Duodenal mucosa (tissue), 2 donors: ENCODE results near the gene SLC43A3.

Source experiments
- H3K27ac ChIP-seq: one replicate; pipeline ENCODE4 v1.7.0; 2013; ENCODE audit warnings: low read depth, low read length
- H3K27me3 ChIP-seq, 2 donors: one replicate each; pipeline ENCODE4 v1.7.0; 2013; ENCODE audit warnings: low read length in 2 of 2, control low read depth in 1 of 2; ENCODE audit not compliant: insufficient read depth in 2 of 2, control insufficient read depth in 1 of 2
- H3K36me3 ChIP-seq, 2 donors: one replicate each; pipeline ENCODE4 v1.7.0; 2013; ENCODE audit warnings: low read length in 2 of 2, control low read depth in 1 of 2; ENCODE audit not compliant: insufficient read depth in 2 of 2, control insufficient read depth in 1 of 2
- H3K4me1 ChIP-seq, 2 donors: one replicate each; pipeline ENCODE4 v1.7.0; 2013; ENCODE audit warnings: low read length in 2 of 2, control low read depth in 1 of 2; ENCODE audit not compliant: insufficient read depth in 2 of 2, control insufficient read depth in 1 of 2
- H3K4me3 ChIP-seq, 2 donors: one replicate each; pipeline ENCODE4 v1.7.0; 2013; ENCODE audit warnings: low read length in 2 of 2, low read depth in 1 of 2
- H3K9ac ChIP-seq, 2 donors: one replicate each; pipeline ENCODE4 v1.7.0; 2013; ENCODE audit warnings: low read length in 2 of 2, low read depth in 1 of 2
- H3K9me3 ChIP-seq, 2 donors: one replicate each; pipeline ENCODE4 v1.7.0; 2013; ENCODE audit warnings: low read length in 2 of 2, control low read depth in 1 of 2; ENCODE audit not compliant: control insufficient read depth in 1 of 2

Gene SLC43A3

GRCh38 chr11:57360991-57361390, 65.9 kb downstream of the SLC43A3 start:
- H3K9me3 ChIP-seq = no peaks in the 10 kb centered on the region
- H3K36me3 ChIP-seq = no peaks in the 10 kb centered on the region
- H3K4me1 ChIP-seq = peaks cover 0 to 3% of the 10 kb centered on the region in 2 donors
- no peaks in the 10 kb centered on the region for H3K27me3 ChIP-seq
- no peak overlapping the region for H3K4me3 ChIP-seq
- no peak overlapping the region for H3K9ac ChIP-seq
- no peak overlapping the region for H3K27ac ChIP-seq

- Histone ChIP-seq H3K9me3 (no peaks in the 10 kb centered on the region), H3K4me3 (no peak overlapping the region), H3K4me1 (peaks cover 0 to 3% of the 10 kb centered on the region in 2 donors), H3K27ac (no peak overlapping the region), H3K9ac (no peak overlapping the region), H3K27me3 (no peaks in the 10 kb centered on the region), H3K36me3 (no peaks in the 10 kb centered on the region)
Observed at GRCh38 chr11:57359896-57360690, 66.8 kb downstream of the SLC43A3 start.

GRCh38 chr11:57359396-57359795, 67.5 kb downstream of the SLC43A3 start:
- H3K9me3 ChIP-seq = no peaks in the 10 kb centered on the region
- H3K36me3 ChIP-seq = no peaks in the 10 kb centered on the region
- H3K27me3 ChIP-seq = no peaks in the 10 kb centered on the region
- H3K9ac ChIP-seq = no peak overlapping the region
- H3K4me1 ChIP-seq = peaks cover 0 to 3% of the 10 kb centered on the region in 2 donors
- H3K4me3 ChIP-seq = no peak overlapping the region
- no peak overlapping the region for H3K27ac ChIP-seq

GRCh38 chr11:57358991-57359390, 67.9 kb downstream of the SLC43A3 start:
- Histone ChIP-seq H3K27ac (no peak overlapping the region), H3K9ac (no peak overlapping the region), H3K27me3 (no peaks in the 10 kb centered on the region), H3K4me3 (no peak overlapping the region), H3K9me3 (no peaks in the 10 kb centered on the region), H3K4me1 (peaks cover 0 to 3% of the 10 kb centered on the region in 2 donors), H3K36me3 (no peaks in the 10 kb centered on the region)

- no peaks in the 10 kb centered on the region for H3K27me3 ChIP-seq
- no peaks in the 10 kb centered on the region for H3K9me3 ChIP-seq
- H3K9ac ChIP-seq = no peak overlapping the region
- H3K4me3 ChIP-seq = no peak overlapping the region
- H3K4me1 ChIP-seq = peaks cover 0 to 3% of the 10 kb centered on the region in 2 donors
- no peaks in the 10 kb centered on the region for H3K36me3 ChIP-seq
- H3K27ac ChIP-seq = no peak overlapping the region
Observed at GRCh38 chr11:57358543-57358961, 68.4 kb downstream of the SLC43A3 start.

GRCh38 chr11:57357856-57358255, 69.1 kb downstream of the SLC43A3 start:
- Histone ChIP-seq H3K27me3 (no peaks in the 10 kb centered on the region), H3K36me3 (no peaks in the 10 kb centered on the region), H3K4me1 (peaks cover 0 to 3% of the 10 kb centered on the region in 2 donors), H3K9me3 (no peaks in the 10 kb centered on the region), H3K27ac (no peak overlapping the region), H3K4me3 (no peak overlapping the region), H3K9ac (no peak overlapping the region)

GRCh38 chr11:57357310-57357709, 69.6 kb downstream of the SLC43A3 start:
- Histone ChIP-seq H3K4me3 (no peak overlapping the region), H3K9ac (no peak overlapping the region), H3K4me1 (peaks cover 0 to 3% of the 10 kb centered on the region in 2 donors), H3K9me3 (no peaks in the 10 kb centered on the region), H3K36me3 (no peaks in the 10 kb centered on the region), H3K27me3 (no peaks in the 10 kb centered on the region), H3K27ac (no peak overlapping the region)
